GM06990 (cell line): ENCODE data around the gene PIAS4.
"Not testable (repeated sequence)": the region's sequence is repeated elsewhere in the genome, so short reads cannot be mapped to it uniquely, and the experiment has no call there.

Source experiments
- DNase-seq: peaks from one replicate; pipeline ENCODE4 v3.0.0-alpha.2; 2011; ENCODE audit not compliant: insufficient read length; ENCODE audit errors: extremely low read depth
- H3K27me3 ChIP-seq: replicated peaks from 2 replicates; pipeline ENCODE4 v1.6.0; 2011; ENCODE audit warnings: low read length; ENCODE audit not compliant: control insufficient read depth, insufficient read depth
- H3K36me3 ChIP-seq: 2 replicates; pipeline ENCODE4 v1.5.1; 2011; ENCODE audit warnings: low read length; ENCODE audit not compliant: control insufficient read depth, insufficient read depth
- H3K4me3 ChIP-seq: replicated peaks from 2 replicates; pipeline ENCODE4 v1.5.1; 2011; ENCODE audit warnings: low read depth, mild to moderate bottlenecking, control low read depth, low read length
- CTCF ChIP-seq: IDR thresholded peaks from 2 replicates; pipeline ENCODE4 v1.5.1; 2011; ENCODE audit warnings: low read length, control low read depth, mild to moderate bottlenecking, inconsistent platforms; ENCODE audit not compliant: insufficient read depth, poor library complexity, severe bottlenecking

PIAS4 gene

GRCh38 chr19:3990815-3991117 lies 16.8 kb upstream of the PIAS4 start:
- no peak overlapping the region for H3K4me3 ChIP-seq
- DNase-seq: no peak
- no peak for TF ChIP-seq CTCF
- no peaks in the 10 kb centered on the region for H3K27me3 ChIP-seq
- H3K36me3 ChIP-seq: no peaks in the 10 kb centered on the region

- Histone ChIP-seq H3K36me3 (no peaks in the 10 kb centered on the region), H3K27me3 (no peaks in the 10 kb centered on the region), H3K4me3 (no peak overlapping the region)
- no peak for DNase-seq
- no peak for TF ChIP-seq CTCF
These were observed 11.9 kb upstream of the PIAS4 start for GRCh38 chr19:3995607-3996006.

GRCh38 chr19:3998667-3999412 lies 8.7 kb upstream of the PIAS4 start:
- H3K27me3 ChIP-seq, H3K36me3 ChIP-seq, H3K4me3 ChIP-seq, DNase-seq: not testable (repeated sequence)

- DNase-seq, H3K36me3 ChIP-seq, H3K27me3 ChIP-seq, H3K4me3 ChIP-seq: not testable (repeated sequence)
These were observed 6.7 kb upstream of the PIAS4 start for GRCh38 chr19:4000798-4001197.

- H3K27me3 ChIP-seq, DNase-seq, H3K4me3 ChIP-seq, H3K36me3 ChIP-seq: not testable (repeated sequence)
These were observed 2.1 kb upstream of the PIAS4 start for GRCh38 chr19:4005436-4005835.

GRCh38 chr19:4007836-4008539 lies 452 bp downstream of the PIAS4 start:
- no peaks in the 10 kb centered on the region for H3K27me3 ChIP-seq
- no peak for DNase-seq

More at GRCh38 chr19:4007836-4008539, 452 bp downstream of the PIAS4 start:
- peak overlapping the region; percentile 97 for H3K4me3 ChIP-seq
- no peak for TF ChIP-seq CTCF
- H3K36me3 ChIP-seq: peaks cover 2% of the 10 kb centered on the region
